ENCODE data around the gene CDR2L.
A peak's percentile ranks its signal among the peaks of the same experiment; 100 is the strongest.

- TF ChIP-seq NFRKB (IDR thresholded peaks at IDR 0.05) = no peak
- TF ChIP-seq SP1 (IDR thresholded peaks at IDR 0.05) = no peak
- no peak for TF ChIP-seq BHLHE40 (IDR thresholded peaks at IDR 0.05; ENCODE audit: borderline replicate concordance)
- TF ChIP-seq CTBP1 (IDR thresholded peaks at IDR 0.05; ENCODE audit: borderline replicate concordance) = peak; percentile 67; the same call in 1 of the 2 replicates
- no peak for TF ChIP-seq SUZ12 (IDR thresholded peaks at IDR 0.05)
- TF ChIP-seq ZNF384 (IDR thresholded peaks at IDR 0.05) = no peak
- no peak for TF ChIP-seq FOXK2 (IDR thresholded peaks at IDR 0.05)
- no peak for TF ChIP-seq FOXA1 (IDR thresholded peaks at IDR 0.05)
- no peak for TF ChIP-seq TARDBP (IDR thresholded peaks at IDR 0.05)
- TF ChIP-seq LEF1 (IDR thresholded peaks at IDR 0.05; ENCODE audit: borderline replicate concordance) = no peak
- no peak for TF ChIP-seq FOXM1 (IDR thresholded peaks at IDR 0.05; ENCODE audit: borderline replicate concordance)
- no peak; the same call in 1 of the 2 replicates for TF ChIP-seq ARNT (IDR thresholded peaks at IDR 0.05)
- peak; percentile 57 for TF ChIP-seq ELF4 (IDR thresholded peaks at IDR 0.05)
- TF ChIP-seq L3MBTL2 (conservative IDR thresholded peaks at IDR 0.05) = peak; percentile 47; the same call in 1 of the 2 replicates
Observed at GRCh38 chr17:75012346-75013091, 25.1 kb downstream of the CDR2L start, which contains the start of gene MRPL58.
